Measurements from ENCODE around the gene CPNE5.

GRCh38 chr6:36803482-36803881, 35.8 kb downstream of the CPNE5 start:
- no peak for TF ChIP-seq ELF4 (IDR thresholded peaks at IDR 0.05)
- no peak for TF ChIP-seq NFRKB (IDR thresholded peaks at IDR 0.05)
- TF ChIP-seq L3MBTL2 (conservative IDR thresholded peaks at IDR 0.05): no peak
- TF ChIP-seq HDGF (IDR thresholded peaks at IDR 0.05; ENCODE audit: borderline replicate concordance): no peak
- TF ChIP-seq BHLHE40 (IDR thresholded peaks at IDR 0.05; ENCODE audit: borderline replicate concordance): no peak
- no peak for TF ChIP-seq FOXA1 (IDR thresholded peaks at IDR 0.05)
- TF ChIP-seq PKNOX1 (IDR thresholded peaks at IDR 0.05): no peak
- TF ChIP-seq SP1 (IDR thresholded peaks at IDR 0.05): no peak
- no peak for TF ChIP-seq SUZ12 (IDR thresholded peaks at IDR 0.05)
- no peak for TF ChIP-seq ZNF384 (IDR thresholded peaks at IDR 0.05)
